PFSK-1 (cell line): ENCODE data around the gene SLC6A11.

Source experiments
- FOXP2 ChIP-seq: optimal IDR thresholded peaks from 2 replicates; pipeline ENCODE3; 2011; ENCODE audit warnings: borderline replicate concordance, control low read depth, inconsistent platforms; ENCODE audit not compliant: insufficient read depth; ENCODE audit errors: extremely low read length, extremely low read depth
- POLR2AphosphoS5 ChIP-seq: IDR thresholded peaks from 2 replicates; pipeline ENCODE4 v1.6.1; 2012; ENCODE audit warnings: low read depth, mild to moderate bottlenecking, control low read depth, low read length, moderate library complexity
- SIN3A ChIP-seq: IDR thresholded peaks from 2 replicates; pipeline ENCODE4 v1.6.1; 2012; ENCODE audit warnings: mild to moderate bottlenecking, low read length, moderate library complexity, borderline replicate concordance; ENCODE audit not compliant: insufficient read depth
- TAF1 ChIP-seq: IDR thresholded peaks from 2 replicates; pipeline ENCODE4 v1.6.1; 2012; ENCODE audit warnings: low read length, control low read depth, borderline replicate concordance; ENCODE audit not compliant: insufficient read depth
- TF ChIP-seq, protein P1 (sequence below), 2 experiments: IDR thresholded peaks; 2 replicates each; pipeline versions ENCODE4 v1.6.1 to v1.8.0; 2011 to 2012; ENCODE audit warnings: low read depth in 2 of 2, low read length in 2 of 2, control low read depth in 1 of 2, inconsistent platforms in 1 of 2, mild to moderate bottlenecking in 1 of 2, moderate library complexity in 1 of 2; ENCODE audit not compliant: insufficient read depth in 1 of 2

SLC6A11 gene

DNA sequence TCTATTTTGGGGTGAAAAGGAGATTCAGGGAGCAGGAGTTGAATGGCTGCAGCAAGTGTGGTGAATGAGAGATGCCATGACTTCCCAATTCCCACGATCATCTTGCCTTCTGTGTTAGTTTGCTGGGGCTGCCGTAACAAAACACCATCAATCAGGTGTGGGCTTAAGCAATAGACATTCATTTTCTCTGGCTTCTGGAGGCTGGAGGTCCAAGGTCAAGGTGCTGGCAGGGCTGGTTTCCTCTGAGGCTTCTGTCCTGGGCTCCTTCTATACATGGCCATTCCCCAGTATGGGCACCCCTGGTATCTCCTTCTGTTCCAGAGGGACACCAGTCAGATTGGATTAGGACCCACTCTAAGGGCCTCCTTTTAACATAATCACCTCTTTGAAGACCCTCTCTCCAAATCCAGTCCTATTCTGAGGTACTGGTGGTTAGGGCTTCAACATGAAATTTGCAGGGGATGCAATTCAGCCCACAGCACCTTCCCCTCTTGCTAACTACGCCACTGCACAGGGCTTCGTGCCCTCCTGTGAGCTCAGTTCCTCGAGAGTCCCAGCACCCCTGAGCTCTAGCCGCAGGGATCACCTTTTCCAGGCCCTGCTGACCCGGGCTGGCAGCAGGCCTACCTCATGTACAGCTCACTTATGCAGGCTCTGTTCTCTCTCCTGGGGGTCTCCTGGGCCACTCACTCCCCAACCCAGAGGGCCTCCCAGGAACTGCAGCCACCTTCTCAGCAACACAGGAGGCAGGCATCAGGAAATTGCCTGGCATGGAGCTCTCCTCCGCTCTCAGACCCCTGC lies 37.3 kb upstream of the SLC6A11 start:
- TF ChIP-seq POLR2AphosphoS5 (no peak), SIN3A (no peak), FOXP2 (no peak), TAF1 (no peak)
- TF ChIP-seq, protein P1, sequence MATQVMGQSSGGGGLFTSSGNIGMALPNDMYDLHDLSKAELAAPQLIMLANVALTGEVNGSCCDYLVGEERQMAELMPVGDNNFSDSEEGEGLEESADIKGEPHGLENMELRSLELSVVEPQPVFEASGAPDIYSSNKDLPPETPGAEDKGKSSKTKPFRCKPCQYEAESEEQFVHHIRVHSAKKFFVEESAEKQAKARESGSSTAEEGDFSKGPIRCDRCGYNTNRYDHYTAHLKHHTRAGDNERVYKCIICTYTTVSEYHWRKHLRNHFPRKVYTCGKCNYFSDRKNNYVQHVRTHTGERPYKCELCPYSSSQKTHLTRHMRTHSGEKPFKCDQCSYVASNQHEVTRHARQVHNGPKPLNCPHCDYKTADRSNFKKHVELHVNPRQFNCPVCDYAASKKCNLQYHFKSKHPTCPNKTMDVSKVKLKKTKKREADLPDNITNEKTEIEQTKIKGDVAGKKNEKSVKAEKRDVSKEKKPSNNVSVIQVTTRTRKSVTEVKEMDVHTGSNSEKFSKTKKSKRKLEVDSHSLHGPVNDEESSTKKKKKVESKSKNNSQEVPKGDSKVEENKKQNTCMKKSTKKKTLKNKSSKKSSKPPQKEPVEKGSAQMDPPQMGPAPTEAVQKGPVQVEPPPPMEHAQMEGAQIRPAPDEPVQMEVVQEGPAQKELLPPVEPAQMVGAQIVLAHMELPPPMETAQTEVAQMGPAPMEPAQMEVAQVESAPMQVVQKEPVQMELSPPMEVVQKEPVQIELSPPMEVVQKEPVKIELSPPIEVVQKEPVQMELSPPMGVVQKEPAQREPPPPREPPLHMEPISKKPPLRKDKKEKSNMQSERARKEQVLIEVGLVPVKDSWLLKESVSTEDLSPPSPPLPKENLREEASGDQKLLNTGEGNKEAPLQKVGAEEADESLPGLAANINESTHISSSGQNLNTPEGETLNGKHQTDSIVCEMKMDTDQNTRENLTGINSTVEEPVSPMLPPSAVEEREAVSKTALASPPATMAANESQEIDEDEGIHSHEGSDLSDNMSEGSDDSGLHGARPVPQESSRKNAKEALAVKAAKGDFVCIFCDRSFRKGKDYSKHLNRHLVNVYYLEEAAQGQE (IDR thresholded peaks at IDR 0.05; ENCODE audit: insufficient read depth in 1 of 2, low read depth in 2 of 2, low read length in 2 of 2) = no peak

DNA sequence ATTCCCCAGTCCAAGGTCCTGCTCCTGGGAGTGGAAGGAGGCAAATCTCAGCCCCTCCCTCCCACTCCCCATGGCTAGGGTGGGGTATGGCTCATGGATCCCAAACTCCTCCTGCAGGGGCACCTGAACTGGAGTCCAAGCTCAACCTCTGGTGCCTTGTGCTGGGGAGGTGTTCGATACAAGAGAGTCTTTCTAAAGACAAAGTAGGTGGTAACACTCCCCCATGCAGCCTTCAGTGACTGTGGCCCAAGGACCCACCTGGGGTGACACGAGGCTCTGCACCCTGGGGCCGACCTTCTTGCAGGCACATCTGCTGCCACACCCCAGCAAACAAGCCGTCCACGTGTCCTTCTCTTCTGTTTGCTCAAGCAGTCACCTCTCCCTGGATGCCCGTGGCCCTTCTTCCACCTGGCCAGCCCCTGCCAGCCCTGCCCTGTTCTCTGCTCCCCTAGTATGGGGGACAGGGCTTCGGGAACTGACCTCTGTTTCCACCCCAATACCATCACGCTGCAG lies 36.7 kb upstream of the SLC6A11 start:
- TF ChIP-seq SIN3A = no peak
- TF ChIP-seq FOXP2 = no peak
- no peak for TF ChIP-seq POLR2AphosphoS5
- TF ChIP-seq TAF1 = no peak

DNA sequence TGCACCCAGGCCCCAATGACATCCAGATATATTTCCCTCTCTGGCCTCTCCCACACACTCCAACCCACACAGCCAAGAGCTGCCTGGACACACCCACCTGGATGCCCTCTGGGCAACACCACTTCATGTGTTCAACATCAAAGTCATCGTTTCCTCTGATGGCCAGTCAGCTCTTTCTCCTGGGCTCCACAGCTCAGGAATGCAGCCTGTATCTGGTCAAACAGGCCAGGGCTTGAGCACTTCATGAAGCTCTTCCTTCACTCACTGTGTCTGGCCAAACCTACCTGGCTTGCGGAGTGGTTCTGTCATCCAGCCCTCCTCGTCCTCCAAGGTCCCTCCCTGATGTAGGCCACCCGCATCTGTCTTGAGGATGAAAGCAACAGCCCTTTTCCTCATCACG lies 35.8 kb upstream of the SLC6A11 start:
- TF ChIP-seq POLR2AphosphoS5 = no peak
- TF ChIP-seq, protein P1 (IDR thresholded peaks at IDR 0.05; ENCODE audit: insufficient read depth in 1 of 2, low read depth in 2 of 2, low read length in 2 of 2) = no peak
- no peak for TF ChIP-seq SIN3A
- TF ChIP-seq TAF1 = no peak
- no peak for TF ChIP-seq FOXP2

- TF ChIP-seq TAF1 = no peak
- TF ChIP-seq, protein P1 (IDR thresholded peaks at IDR 0.05; ENCODE audit: insufficient read depth in 1 of 2, low read depth in 2 of 2, low read length in 2 of 2) = no peak
- TF ChIP-seq SIN3A = no peak
- no peak for TF ChIP-seq FOXP2
- no peak for TF ChIP-seq POLR2AphosphoS5
Measured at GRCh38 chr3:10780922-10781321, 35.1 kb upstream of the SLC6A11 start.

GRCh38 chr3:10781981-10782380 lies 34.0 kb upstream of the SLC6A11 start:
- TF ChIP-seq POLR2AphosphoS5 (no peak), FOXP2 (no peak), TAF1 (no peak), SIN3A (no peak)
- TF ChIP-seq, protein P1 (IDR thresholded peaks at IDR 0.05; ENCODE audit: insufficient read depth in 1 of 2, low read depth in 2 of 2, low read length in 2 of 2) = no peak
